ENCODE data around the gene TSPAN9. TPM values are rescaled to one million over a fixed set of nuclear protein-coding genes. Genes with fewer than 3 reads are reported as not detected.

TSPAN9 gene
- total RNA-seq, 1 donor from 2014 or later = 81.2 TPM

DNA sequence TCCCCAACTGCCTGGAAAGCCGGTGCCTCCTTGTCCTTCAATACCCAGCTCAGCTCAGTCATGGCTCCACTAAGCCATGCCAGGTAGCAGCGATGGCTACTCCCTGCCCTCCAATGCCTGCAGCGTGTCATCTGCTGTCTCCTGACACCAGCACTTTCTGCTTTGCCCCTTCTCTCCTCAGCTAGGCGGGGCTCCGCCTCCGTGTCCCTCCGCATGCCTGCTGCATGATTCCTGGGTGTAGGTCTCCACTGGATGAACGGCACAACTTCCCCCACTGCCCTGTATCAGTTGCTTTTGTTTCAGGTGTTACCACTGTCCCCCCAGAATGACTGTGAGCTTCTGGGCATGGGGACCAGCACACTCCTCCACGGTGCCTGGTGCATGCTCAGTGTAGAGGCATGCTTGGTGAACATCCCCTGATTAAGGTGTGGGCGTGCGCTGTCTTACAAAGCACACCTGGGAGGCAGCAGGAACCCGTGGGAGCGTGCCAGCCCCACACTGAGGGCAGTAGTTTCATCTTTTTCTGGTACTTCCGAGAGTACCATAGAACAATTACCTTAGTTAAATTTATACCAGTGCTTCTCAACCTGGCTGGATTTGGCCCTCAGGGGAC, 234.4 kb downstream of the TSPAN9 start:
- Histone ChIP-seq H3K4me1 (no peaks in the 10 kb centered on the region), H3K27me3 (peaks cover 35% of the 10 kb centered on the region), H3K9me3 (no peaks in the 10 kb centered on the region), H3K4me3 (no peak overlapping the region), H3K36me3 (no peaks in the 10 kb centered on the region), H3K27ac (no peak overlapping the region)
- TF ChIP-seq, protein P1, sequence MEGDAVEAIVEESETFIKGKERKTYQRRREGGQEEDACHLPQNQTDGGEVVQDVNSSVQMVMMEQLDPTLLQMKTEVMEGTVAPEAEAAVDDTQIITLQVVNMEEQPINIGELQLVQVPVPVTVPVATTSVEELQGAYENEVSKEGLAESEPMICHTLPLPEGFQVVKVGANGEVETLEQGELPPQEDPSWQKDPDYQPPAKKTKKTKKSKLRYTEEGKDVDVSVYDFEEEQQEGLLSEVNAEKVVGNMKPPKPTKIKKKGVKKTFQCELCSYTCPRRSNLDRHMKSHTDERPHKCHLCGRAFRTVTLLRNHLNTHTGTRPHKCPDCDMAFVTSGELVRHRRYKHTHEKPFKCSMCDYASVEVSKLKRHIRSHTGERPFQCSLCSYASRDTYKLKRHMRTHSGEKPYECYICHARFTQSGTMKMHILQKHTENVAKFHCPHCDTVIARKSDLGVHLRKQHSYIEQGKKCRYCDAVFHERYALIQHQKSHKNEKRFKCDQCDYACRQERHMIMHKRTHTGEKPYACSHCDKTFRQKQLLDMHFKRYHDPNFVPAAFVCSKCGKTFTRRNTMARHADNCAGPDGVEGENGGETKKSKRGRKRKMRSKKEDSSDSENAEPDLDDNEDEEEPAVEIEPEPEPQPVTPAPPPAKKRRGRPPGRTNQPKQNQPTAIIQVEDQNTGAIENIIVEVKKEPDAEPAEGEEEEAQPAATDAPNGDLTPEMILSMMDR (IDR thresholded peaks at IDR 0.05) = no peak
- intact Hi-C loops (cut with DNase I) = no loop called here
- ATAC-seq (no peak), DNase-seq (no peak)

DNA sequence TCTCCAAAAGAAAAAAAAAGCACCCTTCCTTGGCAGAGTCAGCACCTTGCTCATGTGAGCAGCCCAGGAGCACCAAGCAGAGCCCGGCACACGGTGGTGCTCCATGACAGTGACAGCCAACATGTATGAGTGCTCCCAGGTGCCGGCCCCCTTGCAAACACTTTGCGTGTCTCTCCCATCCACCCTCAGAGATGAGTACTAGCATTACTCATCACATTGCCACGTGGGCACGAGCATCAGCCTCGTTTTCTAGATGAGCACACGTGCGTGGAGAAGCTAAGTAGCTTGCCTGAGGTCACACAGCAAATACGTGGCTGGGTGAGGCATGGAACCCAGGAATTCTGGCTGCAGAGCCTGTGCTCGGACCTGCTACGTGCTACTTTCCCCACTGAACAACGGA, 235.9 kb downstream of the TSPAN9 start:
- Histone ChIP-seq H3K27me3 (peaks cover 20% of the 10 kb centered on the region), H3K4me1 (no peaks in the 10 kb centered on the region), H3K9me3 (no peaks in the 10 kb centered on the region), H3K36me3 (no peaks in the 10 kb centered on the region), H3K4me3 (no peak overlapping the region), H3K27ac (no peak overlapping the region)
- TF ChIP-seq, protein P1 (IDR thresholded peaks at IDR 0.05) = no peak
- ATAC-seq (no peak), DNase-seq (no peak)
- intact Hi-C loops (cut with DNase I) = no loop called here

DNA sequence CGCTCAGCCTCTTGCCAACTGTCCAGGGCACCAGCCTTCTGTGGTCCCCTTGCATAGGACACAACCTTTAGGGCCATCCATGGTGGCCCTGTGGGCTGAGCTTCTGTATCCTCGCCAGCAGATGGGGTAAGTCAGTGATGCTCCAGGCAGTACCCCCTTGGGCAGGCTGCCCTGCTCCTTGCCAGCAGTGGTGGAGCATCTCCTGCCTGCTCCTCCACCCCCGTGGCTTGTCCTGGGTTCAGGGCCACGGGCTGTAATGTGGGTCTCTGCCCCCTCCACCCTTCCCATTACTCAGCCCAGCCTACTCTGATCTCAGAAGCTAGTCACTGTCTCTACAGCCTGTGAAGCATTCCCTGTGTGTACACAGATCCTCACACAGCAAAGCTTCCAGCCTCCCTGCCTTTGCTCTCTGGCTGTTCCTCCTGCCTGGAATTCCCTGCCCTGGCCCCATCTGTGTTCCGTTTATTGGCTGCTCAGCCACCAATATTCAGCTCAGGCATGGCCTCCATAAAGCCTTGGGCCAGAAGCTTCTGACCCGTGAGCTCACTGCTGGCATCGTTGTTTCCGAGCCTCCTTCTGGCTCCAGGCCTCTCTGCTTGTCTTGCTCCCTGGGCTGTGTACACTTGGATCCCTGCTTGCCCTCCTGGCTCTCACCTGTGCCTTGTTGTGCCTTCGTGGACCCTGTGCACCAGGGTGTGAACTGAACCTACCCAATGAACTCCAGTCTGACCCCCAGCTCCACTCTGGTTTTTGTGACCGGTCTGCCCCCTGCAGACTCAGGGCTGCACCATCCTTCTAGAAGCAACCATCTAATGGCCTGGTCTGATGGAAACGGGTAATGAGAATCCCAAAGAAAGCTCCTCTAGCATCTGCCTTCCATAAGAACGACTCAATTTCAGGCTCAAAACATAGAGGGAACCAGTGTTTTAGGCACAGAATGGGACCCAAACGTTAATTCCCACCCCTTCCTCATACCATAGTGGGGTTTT, 236.8 kb downstream of the TSPAN9 start:
- ATAC-seq (peak; percentile 17), DNase-seq (no peak)
- no peak overlapping the region for H3K4me3 ChIP-seq
- H3K36me3 ChIP-seq = no peaks in the 10 kb centered on the region
- TF ChIP-seq, protein P1 (IDR thresholded peaks at IDR 0.05) = no peak
- intact Hi-C loops (cut with DNase I) = no loop called here
- no peaks in the 10 kb centered on the region for H3K4me1 ChIP-seq
- no peaks in the 10 kb centered on the region for H3K9me3 ChIP-seq
- H3K27ac ChIP-seq = no peak overlapping the region
- H3K27me3 ChIP-seq = peaks cover 14% of the 10 kb centered on the region

DNA sequence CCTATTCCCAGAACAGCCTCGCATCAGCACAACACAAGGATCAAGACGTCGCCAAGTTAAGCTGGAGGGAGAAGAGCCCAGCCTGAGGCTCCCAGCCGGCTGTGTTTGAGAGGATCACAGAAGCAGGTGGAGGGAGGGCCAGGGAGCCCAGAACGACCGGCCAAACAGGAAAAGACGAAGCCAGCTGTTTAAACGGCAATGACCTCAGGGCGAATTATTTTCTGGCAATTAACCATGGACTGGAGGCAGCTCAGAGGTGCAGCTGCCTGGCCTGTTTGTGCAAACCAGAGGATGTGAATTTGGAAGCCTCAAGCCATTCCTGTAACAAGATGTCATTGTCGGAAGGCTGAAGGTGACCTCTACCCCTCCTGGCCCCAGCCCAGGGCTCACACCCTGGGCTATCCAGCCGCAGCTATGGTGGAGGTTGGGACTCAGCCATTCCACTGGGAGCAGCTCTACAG, 238.1 kb downstream of the TSPAN9 start:
- Histone ChIP-seq H3K27me3 (peaks cover 3% of the 10 kb centered on the region), H3K4me1 (no peaks in the 10 kb centered on the region), H3K36me3 (no peaks in the 10 kb centered on the region), H3K27ac (no peak overlapping the region), H3K9me3 (no peaks in the 10 kb centered on the region), H3K4me3 (no peak overlapping the region)
- peak; percentile 45 for ATAC-seq
- intact Hi-C loops (cut with DNase I) = no loop called here
- TF ChIP-seq, protein P1 (IDR thresholded peaks at IDR 0.05) = no peak
- DNase-seq = no peak

DNA sequence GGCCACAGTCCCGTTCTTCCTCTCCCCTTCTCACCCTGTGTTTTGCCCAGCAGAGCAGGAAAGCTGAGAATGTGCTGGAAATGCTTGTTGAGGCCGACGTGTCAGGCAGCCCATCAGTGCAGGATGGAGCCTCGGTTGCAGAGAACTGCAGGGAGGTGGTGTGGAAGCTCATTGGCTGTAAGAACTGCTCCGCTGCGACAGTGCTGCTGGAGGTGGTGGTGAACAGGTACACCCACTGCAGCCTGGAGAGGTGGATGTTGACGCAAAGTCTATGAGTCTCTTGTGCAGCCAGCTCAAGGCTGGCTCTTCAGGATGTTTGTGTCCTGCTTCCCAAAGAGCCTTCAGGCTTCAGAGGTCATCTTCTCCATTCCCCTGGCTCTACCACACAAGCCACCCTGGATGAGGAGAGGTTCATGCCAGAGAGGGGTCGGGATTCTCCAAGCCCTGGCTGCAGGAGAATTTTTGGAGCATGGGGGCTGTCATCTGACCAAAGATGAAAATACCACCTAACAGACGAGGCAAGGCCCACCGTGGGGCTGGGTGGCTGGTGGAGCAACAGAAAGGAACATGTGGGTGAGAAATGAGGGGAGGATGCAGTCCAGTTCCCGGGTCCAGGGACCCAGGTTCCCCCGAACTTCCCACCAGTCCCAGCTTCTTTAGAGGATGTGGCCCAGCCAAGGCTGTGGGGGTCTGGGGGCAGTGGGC, 239.7 kb downstream of the TSPAN9 start:
- Histone ChIP-seq H3K9me3 (no peaks in the 10 kb centered on the region), H3K4me3 (no peak overlapping the region), H3K27me3 (no peaks in the 10 kb centered on the region), H3K27ac (no peak overlapping the region), H3K4me1 (no peaks in the 10 kb centered on the region), H3K36me3 (no peaks in the 10 kb centered on the region)
- intact Hi-C loops (cut with DNase I) = no loop called here
- ATAC-seq (no peak), DNase-seq (no peak)
- TF ChIP-seq, protein P1 (IDR thresholded peaks at IDR 0.05) = no peak

Measured in upper lobe of right lung (tissue), 1 donor.